Calu3 (cell line): Measurements from ENCODE around the gene CROCC2. TPM values are rescaled to one million over a fixed set of nuclear protein-coding genes. Genes with fewer than 3 reads are reported as not detected.

Source experiments
- BruUV-seq: library from RNA; stranded (reverse); fragments of 400-500 nt; replicated peaks from 2 replicates; lab custom pipeline; 2021; lab: Mats Ljungman, UMichigan
- CTCF ChIA-PET: fragments of 300-600 bp; sonication (Branson Sonifier 250); formaldehyde crosslinking; loops from one replicate; lab custom pipeline; 2022; ENCODE audit warnings: antibody characterized with exemption; lab: Charles Lee
- DNase-seq: peaks from one replicate; pipeline ENCODE4 v3.0.0; 2022
- H3K27ac Mint-ChIP-seq: one replicate; pipeline ENCODE4 v1.8.0; 2022; ENCODE audit warnings: mixed read lengths; ENCODE audit not compliant: unreplicated experiment
- H3K27me3 Mint-ChIP-seq: one replicate; pipeline ENCODE4 v1.8.0; 2022; ENCODE audit warnings: mixed read lengths; ENCODE audit not compliant: unreplicated experiment
- H3K36me3 Mint-ChIP-seq: one replicate; pipeline ENCODE4 v1.8.0; 2022; ENCODE audit warnings: mild to moderate bottlenecking, moderate library complexity, mixed read lengths; ENCODE audit not compliant: insufficient read depth, unreplicated experiment
- H3K4me1 Mint-ChIP-seq: one replicate; pipeline ENCODE4 v1.8.0; 2022; ENCODE audit warnings: mild to moderate bottlenecking, low read depth, mixed read lengths; ENCODE audit not compliant: unreplicated experiment
- H3K4me3 Mint-ChIP-seq: one replicate; pipeline ENCODE4 v1.8.0; 2022; ENCODE audit warnings: mild to moderate bottlenecking, low read depth, moderate library complexity, mixed read lengths; ENCODE audit not compliant: unreplicated experiment
- H3K9me3 Mint-ChIP-seq: one replicate; pipeline ENCODE4 v1.8.0; 2022; ENCODE audit warnings: low read depth, mixed read lengths; ENCODE audit not compliant: unreplicated experiment
- CTCF ChIP-seq: fragments of 200-600 bp; IDR thresholded peaks from one replicate; pipeline ENCODE4 v1.8.0; 2022; ENCODE audit warnings: antibody characterized with exemption; ENCODE audit not compliant: unreplicated experiment
- intact Hi-C: fragments of 100-400 bp; cut with micrococcal nuclease; formaldehyde crosslinking; loops from one replicate; pipeline ENCODE4 v1.10.0; 2022; ENCODE audit not compliant: unreplicated experiment
- total RNA-seq: library from RNA; stranded (reverse); gene quantifications from 2 replicates; pipeline ENCODE4 v1.2.3, GENCODE V29; 2022

The CROCC2 gene
- total RNA-seq, 1 experiment from 2014 or later, result not detected

GRCh38 chr2:240913810-240914644, 7.9 kb downstream of the CROCC2 start:
- TF ChIP-seq CTCF, result peak; percentile 98
- Mint-ChIP-seq H3K4me3 (no peak overlapping the region), H3K9me3 (no peaks in the 10 kb centered on the region), H3K27me3 (peaks cover 72% of the 10 kb centered on the region), H3K36me3 (no peaks in the 10 kb centered on the region), H3K4me1 (peaks cover 10% of the 10 kb centered on the region), H3K27ac (no peak overlapping the region)
- CTCF ChIA-PET, result interaction anchor here (0.6 to 1.2 kb wide), 18 partner anchors 9 to 236 kb away, joined by 3 to 8 read pairs (median 3); partner anchors contain the start of genes MAB21L4 and PASK
- BruUV-seq, result no TSS peak
- DNase-seq, result peak; percentile 72
- intact Hi-C loops, result loop anchor here (5.0 to 10.0 kb wide), 2 partner anchors 52 to 81 kb away; partner anchors contain the start of gene SNED1

- DNase-seq, result no peak
- peak; percentile 14 for TF ChIP-seq CTCF
- BruUV-seq, result no TSS peak
- H3K36me3 Mint-ChIP-seq, result no peaks in the 10 kb centered on the region
- H3K9me3 Mint-ChIP-seq, result no peaks in the 10 kb centered on the region
- H3K27me3 Mint-ChIP-seq, result peaks cover 64% of the 10 kb centered on the region
- no peak overlapping the region for H3K4me3 Mint-ChIP-seq
- H3K27ac Mint-ChIP-seq, result no peak overlapping the region
- peaks cover 10% of the 10 kb centered on the region for H3K4me1 Mint-ChIP-seq
- CTCF ChIA-PET, result interaction anchor here (0.6 to 1.2 kb wide), 16 partner anchors 9 to 235 kb away, joined by 3 to 8 read pairs (median 3); partner anchors contain the start of genes MAB21L4 and PASK
- intact Hi-C loops, result loop anchor here (5.0 to 10.0 kb wide), 2 partner anchors 53 to 80 kb away; partner anchors contain the start of gene SNED1
Measured at GRCh38 chr2:240914645-240915525, 8.7 kb downstream of the CROCC2 start.

- no peak overlapping the region for H3K4me3 Mint-ChIP-seq
- no peaks in the 10 kb centered on the region for H3K36me3 Mint-ChIP-seq
- intact Hi-C loops, result loop anchor here (10.0 kb wide), 1 partner anchor 79 kb away; the partner anchor contains the start of gene SNED1
- DNase-seq, result no peak
- peaks cover 10% of the 10 kb centered on the region for H3K4me1 Mint-ChIP-seq
- no peak overlapping the region for H3K27ac Mint-ChIP-seq
- peaks cover 55% of the 10 kb centered on the region for H3K27me3 Mint-ChIP-seq
- H3K9me3 Mint-ChIP-seq, result no peaks in the 10 kb centered on the region
- CTCF ChIA-PET, result interaction anchor here (1.1 kb wide), 2 partner anchors 68 to 73 kb away, joined by 3 read pairs; no protein-coding TSS in a partner anchor
- no peak for TF ChIP-seq CTCF
- BruUV-seq, result no TSS peak
Measured at GRCh38 chr2:240915526-240916341, 9.6 kb downstream of the CROCC2 start.
